GM12875 (cell line): Measurements from ENCODE around the gene ATP8A2.
A peak's percentile ranks its signal among the peaks of the same experiment; 100 is the strongest.

ENCODE experiments used
- H3K4me3 ChIP-seq: one replicate; pipeline ENCODE4 v1.5.1; 2011; ENCODE audit warnings: low read depth, low read length, control low read depth
- TF ChIP-seq, protein P1 (sequence below): IDR thresholded peaks from 2 replicates; pipeline ENCODE4 v1.5.1; 2011; ENCODE audit warnings: low read depth, mild to moderate bottlenecking, control low read depth, inconsistent platforms, low read length, moderate library complexity, borderline replicate concordance; ENCODE audit not compliant: insufficient read depth

Gene ATP8A2

DNA sequence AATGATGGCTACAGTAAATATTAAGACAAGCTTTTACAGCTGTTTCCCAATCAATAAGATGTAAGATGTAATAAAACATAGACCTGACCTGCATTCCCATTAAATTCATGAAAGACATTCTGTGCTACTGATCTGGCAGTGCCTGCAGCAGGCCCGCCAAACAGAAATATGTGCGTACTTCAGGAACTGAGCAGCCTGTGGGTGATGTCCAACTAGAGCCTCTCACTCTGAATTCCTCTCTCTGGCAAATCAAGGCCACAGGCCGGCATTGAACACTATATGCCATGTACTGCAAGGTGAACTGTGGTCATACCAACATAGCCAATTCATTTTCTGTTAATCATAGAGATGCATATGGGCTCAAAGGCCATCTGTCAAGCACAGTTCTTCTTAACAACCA lies 662.2 kb downstream of the ATP8A2 start:
- TF ChIP-seq, protein P1, sequence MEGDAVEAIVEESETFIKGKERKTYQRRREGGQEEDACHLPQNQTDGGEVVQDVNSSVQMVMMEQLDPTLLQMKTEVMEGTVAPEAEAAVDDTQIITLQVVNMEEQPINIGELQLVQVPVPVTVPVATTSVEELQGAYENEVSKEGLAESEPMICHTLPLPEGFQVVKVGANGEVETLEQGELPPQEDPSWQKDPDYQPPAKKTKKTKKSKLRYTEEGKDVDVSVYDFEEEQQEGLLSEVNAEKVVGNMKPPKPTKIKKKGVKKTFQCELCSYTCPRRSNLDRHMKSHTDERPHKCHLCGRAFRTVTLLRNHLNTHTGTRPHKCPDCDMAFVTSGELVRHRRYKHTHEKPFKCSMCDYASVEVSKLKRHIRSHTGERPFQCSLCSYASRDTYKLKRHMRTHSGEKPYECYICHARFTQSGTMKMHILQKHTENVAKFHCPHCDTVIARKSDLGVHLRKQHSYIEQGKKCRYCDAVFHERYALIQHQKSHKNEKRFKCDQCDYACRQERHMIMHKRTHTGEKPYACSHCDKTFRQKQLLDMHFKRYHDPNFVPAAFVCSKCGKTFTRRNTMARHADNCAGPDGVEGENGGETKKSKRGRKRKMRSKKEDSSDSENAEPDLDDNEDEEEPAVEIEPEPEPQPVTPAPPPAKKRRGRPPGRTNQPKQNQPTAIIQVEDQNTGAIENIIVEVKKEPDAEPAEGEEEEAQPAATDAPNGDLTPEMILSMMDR, result no peak

DNA sequence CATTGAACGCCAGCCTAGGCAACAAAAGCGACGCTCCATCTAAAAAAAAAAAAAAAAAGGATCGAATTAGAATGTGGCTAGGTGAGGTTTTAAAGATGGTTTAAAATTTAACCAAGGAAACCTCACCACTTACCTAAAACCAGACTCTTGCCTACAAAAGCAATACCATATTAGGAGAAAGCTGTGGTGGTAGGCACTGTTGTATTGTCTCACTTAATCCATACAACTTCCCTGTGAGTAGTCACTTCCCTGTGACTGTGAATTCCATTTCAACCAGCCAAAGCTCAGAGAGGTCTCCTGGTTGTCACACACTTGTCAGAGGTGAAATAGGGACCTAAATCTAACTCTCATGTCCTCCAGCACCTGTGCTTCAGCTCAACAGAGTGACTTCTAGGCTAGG lies 664.6 kb downstream of the ATP8A2 start:
- TF ChIP-seq, protein P1, result no peak
- no peak overlapping the region for H3K4me3 ChIP-seq

More for the DNA sequence above, 662.2 kb downstream of the ATP8A2 start:
- no peak overlapping the region for H3K4me3 ChIP-seq

DNA sequence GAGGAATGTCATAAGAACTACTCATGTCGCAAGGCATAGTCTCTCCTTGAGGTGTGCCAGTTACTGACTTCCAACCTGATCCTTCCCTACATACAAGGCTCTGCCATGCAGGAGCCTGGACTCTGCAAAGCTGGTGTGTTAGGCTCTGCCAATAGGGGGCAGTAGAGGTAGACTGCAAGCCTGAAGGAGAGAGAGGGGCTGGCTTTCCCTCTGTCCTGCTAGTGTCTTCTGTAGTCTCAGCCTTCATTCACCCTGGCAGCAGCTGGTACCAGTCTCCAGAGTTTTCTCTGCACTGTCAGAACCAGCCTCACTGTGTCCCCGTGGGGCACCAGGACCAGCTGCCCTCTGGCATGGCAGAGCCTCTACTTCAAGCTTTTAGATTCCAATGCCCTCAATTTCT lies 665.5 kb downstream of the ATP8A2 start:
- no peak overlapping the region for H3K4me3 ChIP-seq
- TF ChIP-seq, protein P1, result peak; percentile 57

DNA sequence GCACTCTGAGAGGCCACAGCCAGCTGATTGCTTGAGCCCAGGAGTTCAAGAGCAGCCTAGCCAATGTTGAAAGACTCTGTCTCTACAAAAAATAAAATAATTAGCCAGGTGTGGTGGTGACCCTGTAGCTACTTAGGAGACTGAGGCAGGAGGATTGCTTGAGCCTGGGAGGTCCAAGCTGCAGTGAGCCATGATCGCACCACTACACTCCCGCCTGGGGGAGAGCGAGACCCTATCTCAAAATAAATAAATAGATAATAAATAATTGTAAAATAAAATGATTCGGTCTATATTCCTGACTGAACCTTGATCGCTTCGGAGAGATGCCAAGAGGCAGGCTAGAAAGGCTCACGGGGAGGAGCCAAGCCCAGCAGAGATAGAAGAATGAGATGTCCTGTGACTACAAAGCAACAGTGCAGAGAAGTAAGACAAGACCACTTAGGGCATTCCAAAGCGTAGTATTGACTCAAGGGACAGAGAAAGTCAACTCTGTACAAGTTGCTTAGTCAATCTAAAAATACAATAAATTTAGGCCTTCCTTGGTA lies 667.2 kb downstream of the ATP8A2 start:
- TF ChIP-seq, protein P1, result no peak

GRCh38 chr13:26041444-26041843 lies 669.7 kb downstream of the ATP8A2 start:
- TF ChIP-seq, protein P1, result no peak
- no peak overlapping the region for H3K4me3 ChIP-seq

More for the DNA sequence above, 667.2 kb downstream of the ATP8A2 start:
- no peak overlapping the region for H3K4me3 ChIP-seq

DNA sequence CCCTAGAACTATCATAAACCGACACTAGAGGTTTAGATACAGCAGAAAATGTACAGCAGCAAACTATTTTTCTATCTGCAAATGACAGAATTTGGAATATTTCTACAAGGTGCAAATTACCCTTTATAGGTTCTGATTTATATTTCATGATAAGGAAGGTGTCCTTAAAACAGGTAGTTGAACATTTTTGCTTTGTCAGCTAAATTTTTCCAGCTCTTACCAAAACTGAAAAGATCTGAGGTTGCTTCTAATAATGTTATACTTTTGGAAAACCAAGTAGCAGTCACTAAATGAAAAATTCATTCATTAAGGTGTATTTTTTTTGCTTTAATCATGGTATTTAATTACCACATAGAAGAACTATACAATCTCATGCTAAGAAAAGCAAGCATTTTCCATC lies 671.0 kb downstream of the ATP8A2 start:
- TF ChIP-seq, protein P1, result no peak
- H3K4me3 ChIP-seq, result no peak overlapping the region

DNA sequence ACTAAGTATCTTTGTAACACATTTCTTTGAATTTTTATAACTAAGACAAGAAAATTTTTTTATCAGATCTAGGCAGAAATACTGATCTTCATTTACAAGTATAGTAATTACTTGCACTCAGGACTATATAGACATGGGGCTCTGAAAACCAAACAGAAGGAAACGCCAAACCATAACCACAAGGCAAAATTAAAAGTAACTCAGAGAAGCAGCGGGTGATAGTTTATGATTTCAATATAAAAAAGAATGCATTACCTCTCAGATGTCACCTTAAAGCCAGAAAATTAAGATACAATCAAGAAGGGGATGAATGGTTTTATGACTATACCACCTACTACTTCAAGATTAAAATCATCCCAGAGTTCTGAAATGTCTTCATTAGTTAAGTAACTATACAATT lies 673.4 kb downstream of the ATP8A2 start:
- no peak overlapping the region for H3K4me3 ChIP-seq
- TF ChIP-seq, protein P1, result no peak
